Measurements from ENCODE around the gene NSMCE1. TPM values are rescaled to one million over a fixed set of nuclear protein-coding genes. Genes with fewer than 3 reads are reported as not detected.
"Not testable (repeated sequence)": the region's sequence is repeated elsewhere in the genome, so short reads cannot be mapped to it uniquely, and the experiment has no call there.

NSMCE1 gene
- total and polyA plus RNA-seq, 4 donors, result 16.5 to 39.0 (median 21.7) TPM

DNA sequence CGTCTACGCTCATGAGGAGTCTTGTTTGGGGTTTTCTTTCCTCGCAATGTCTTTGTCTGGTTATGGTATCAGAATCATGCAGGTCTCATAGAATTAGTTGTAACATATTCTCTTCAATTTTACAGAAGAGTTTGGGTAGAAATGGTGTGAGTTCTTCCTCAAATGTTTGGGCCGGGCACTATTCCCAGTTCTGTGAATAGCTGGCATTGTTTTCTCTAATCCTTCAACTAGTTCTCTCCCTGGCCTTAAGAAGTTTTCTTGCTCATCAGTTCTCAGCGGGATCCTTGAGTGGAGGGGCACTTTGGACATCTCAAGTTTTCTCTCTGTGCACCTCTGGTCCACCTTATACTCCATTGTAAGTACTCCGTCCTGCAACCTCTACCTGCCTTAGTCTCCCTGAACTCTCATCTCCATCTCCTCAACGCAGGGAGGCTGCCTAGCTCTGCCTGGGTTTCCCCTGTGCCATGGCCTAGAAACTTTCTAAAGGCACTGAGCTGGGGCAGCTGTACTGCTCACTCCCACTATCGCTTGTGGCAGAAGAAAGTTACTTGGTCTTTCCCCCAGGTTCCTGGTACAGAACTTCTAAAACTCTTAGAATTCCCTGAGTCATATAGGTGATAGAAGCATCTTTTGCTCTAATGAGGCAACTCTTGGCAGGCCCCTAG is 16.9 kb downstream of the NSMCE1 start:
- H3K4me3 ChIP-seq (ENCODE audit: low read depth in 1 of 3, low read length in 3 of 3), result no peak overlapping the region
- no peaks in the 10 kb centered on the region for H3K9me3 ChIP-seq (ENCODE audit: control insufficient read depth in 4 of 4, low read length in 3 of 4)
- H3K36me3 ChIP-seq (ENCODE audit: control insufficient read depth in 4 of 4, insufficient read depth in 3 of 4, low read depth in 1 of 4, low read length in 3 of 4), result peaks cover 0 to 11% (median 9%) of the 10 kb centered on the region in 4 donors
- WGBS, result 97% methylated on average over 8 of the region's 8 CpGs
- DNase-seq (ENCODE audit: low spot score), result no peak
- no peak overlapping the region for H3K9ac ChIP-seq (ENCODE audit: low read depth in 1 of 2, low read length in 2 of 2)
- H3K4me1 ChIP-seq (ENCODE audit: control insufficient read depth in 4 of 4, insufficient read depth in 4 of 4, low read length in 3 of 4), result no peaks in the 10 kb centered on the region
- no peak overlapping the region for H3K27ac ChIP-seq (ENCODE audit: low read depth in 1 of 2, low read length in 2 of 2)
- TF ChIP-seq, protein P1, sequence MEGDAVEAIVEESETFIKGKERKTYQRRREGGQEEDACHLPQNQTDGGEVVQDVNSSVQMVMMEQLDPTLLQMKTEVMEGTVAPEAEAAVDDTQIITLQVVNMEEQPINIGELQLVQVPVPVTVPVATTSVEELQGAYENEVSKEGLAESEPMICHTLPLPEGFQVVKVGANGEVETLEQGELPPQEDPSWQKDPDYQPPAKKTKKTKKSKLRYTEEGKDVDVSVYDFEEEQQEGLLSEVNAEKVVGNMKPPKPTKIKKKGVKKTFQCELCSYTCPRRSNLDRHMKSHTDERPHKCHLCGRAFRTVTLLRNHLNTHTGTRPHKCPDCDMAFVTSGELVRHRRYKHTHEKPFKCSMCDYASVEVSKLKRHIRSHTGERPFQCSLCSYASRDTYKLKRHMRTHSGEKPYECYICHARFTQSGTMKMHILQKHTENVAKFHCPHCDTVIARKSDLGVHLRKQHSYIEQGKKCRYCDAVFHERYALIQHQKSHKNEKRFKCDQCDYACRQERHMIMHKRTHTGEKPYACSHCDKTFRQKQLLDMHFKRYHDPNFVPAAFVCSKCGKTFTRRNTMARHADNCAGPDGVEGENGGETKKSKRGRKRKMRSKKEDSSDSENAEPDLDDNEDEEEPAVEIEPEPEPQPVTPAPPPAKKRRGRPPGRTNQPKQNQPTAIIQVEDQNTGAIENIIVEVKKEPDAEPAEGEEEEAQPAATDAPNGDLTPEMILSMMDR (IDR thresholded peaks at IDR 0.05; ENCODE audit: low read depth, low read length, missing input control), result no peak
- TF ChIP-seq HNF4G (IDR thresholded peaks at IDR 0.05), result no peak
- TF ChIP-seq MAX (IDR thresholded peaks at IDR 0.05), result no peak
- TF ChIP-seq YY1 (IDR thresholded peaks at IDR 0.05), result no peak
- TF ChIP-seq, protein P2, sequence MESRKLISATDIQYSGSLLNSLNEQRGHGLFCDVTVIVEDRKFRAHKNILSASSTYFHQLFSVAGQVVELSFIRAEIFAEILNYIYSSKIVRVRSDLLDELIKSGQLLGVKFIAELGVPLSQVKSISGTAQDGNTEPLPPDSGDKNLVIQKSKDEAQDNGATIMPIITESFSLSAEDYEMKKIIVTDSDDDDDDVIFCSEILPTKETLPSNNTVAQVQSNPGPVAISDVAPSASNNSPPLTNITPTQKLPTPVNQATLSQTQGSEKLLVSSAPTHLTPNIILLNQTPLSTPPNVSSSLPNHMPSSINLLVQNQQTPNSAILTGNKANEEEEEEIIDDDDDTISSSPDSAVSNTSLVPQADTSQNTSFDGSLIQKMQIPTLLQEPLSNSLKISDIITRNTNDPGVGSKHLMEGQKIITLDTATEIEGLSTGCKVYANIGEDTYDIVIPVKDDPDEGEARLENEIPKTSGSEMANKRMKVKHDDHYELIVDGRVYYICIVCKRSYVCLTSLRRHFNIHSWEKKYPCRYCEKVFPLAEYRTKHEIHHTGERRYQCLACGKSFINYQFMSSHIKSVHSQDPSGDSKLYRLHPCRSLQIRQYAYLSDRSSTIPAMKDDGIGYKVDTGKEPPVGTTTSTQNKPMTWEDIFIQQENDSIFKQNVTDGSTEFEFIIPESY (IDR thresholded peaks at IDR 0.05), result no peak
- TF ChIP-seq GABPA (IDR thresholded peaks at IDR 0.05 in 1 of 2, conservative IDR thresholded peaks at IDR 0.05 in 1 of 2), result no peak
- no peak for TF ChIP-seq RXRA (IDR thresholded peaks at IDR 0.05)
- TF ChIP-seq FOXA2 (IDR thresholded peaks at IDR 0.05), result no peak
- no peak for TF ChIP-seq SP1 (IDR thresholded peaks at IDR 0.05)
- no peak for TF ChIP-seq FOXA1 (IDR thresholded peaks at IDR 0.05)
- no peak for TF ChIP-seq RAD21 (IDR thresholded peaks at IDR 0.05)
- TF ChIP-seq JUND (IDR thresholded peaks at IDR 0.05), result no peak
- no peak for TF ChIP-seq TAF1 (conservative IDR thresholded peaks at IDR 0.05)
- no peak for TF ChIP-seq HNF4A (conservative IDR thresholded peaks at IDR 0.05)
- TF ChIP-seq NR2F2 (IDR thresholded peaks at IDR 0.05), result no peak
- TF ChIP-seq REST (IDR thresholded peaks at IDR 0.05), result no peak
- no peaks in the 10 kb centered on the region for H3K27me3 ChIP-seq (ENCODE audit: control insufficient read depth in 4 of 4, insufficient read depth in 4 of 4, low read length in 3 of 4)

DNA sequence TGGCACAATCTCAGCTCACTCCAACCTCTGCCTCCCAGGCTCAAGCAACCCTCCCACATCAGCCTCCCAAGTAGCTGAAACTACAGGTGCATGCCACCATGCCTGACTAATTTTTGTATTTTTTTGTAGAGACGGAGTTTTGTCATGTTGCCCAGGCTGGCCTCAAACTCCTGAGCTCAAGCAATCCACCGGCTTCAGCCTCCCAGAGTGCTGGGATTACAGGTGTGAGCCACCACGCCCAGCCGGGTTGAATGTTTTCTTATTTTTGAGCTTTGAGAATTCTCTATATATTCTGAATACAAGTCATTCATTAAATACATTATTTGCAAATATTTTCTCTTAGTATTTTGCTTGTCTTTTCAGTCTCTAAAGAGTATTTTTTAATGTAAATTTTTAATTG is 19.7 kb downstream of the NSMCE1 start:
- H3K36me3 ChIP-seq (ENCODE audit: control insufficient read depth in 4 of 4, insufficient read depth in 3 of 4, low read depth in 1 of 4, low read length in 3 of 4); DNase-seq (ENCODE audit: low spot score); H3K27ac ChIP-seq (ENCODE audit: low read depth in 1 of 2, low read length in 2 of 2); H3K4me3 ChIP-seq (ENCODE audit: low read depth in 1 of 3, low read length in 3 of 3); H3K4me1 ChIP-seq (ENCODE audit: control insufficient read depth in 4 of 4, insufficient read depth in 4 of 4, low read length in 3 of 4); H3K27me3 ChIP-seq (ENCODE audit: control insufficient read depth in 4 of 4, insufficient read depth in 4 of 4, low read length in 3 of 4); H3K9ac ChIP-seq (ENCODE audit: low read depth in 1 of 2, low read length in 2 of 2); H3K9me3 ChIP-seq (ENCODE audit: control insufficient read depth in 4 of 4, low read length in 3 of 4): not testable (repeated sequence)
- 97% methylated on average over 4 of the region's 4 CpGs for WGBS
